Activated naive CD8-positive, alpha-beta T cell treated with anti-CD3 and anti-CD28 coated beads, Interleukin-2, amount 50 U/mL, for 24 hours (primary cell): ENCODE results near the gene FHOD3.
A peak's percentile ranks its signal among the peaks of the same experiment; 100 is the strongest.
"Not testable (repeated sequence)": the region's sequence is repeated elsewhere in the genome, so short reads cannot be mapped to it uniquely, and the experiment has no call there.

Experiments
- ATAC-seq: fragments of 150-1000 bp; cut with Tn5 transposase; one replicate; pipeline ENCODE4 v1.10.0; 2021
- DNase-seq: peaks from one replicate; pipeline ENCODE4 v3.0.0; 2021
- H3K27ac Mint-ChIP-seq: one replicate; pipeline ENCODE4 v1.8.0; 2021; ENCODE audit warnings: mild to moderate bottlenecking, mixed read lengths
- H3K27me3 Mint-ChIP-seq: one replicate; pipeline ENCODE4 v1.8.0; 2021; ENCODE audit warnings: mixed read lengths
- H3K36me3 Mint-ChIP-seq: one replicate; pipeline ENCODE4 v1.8.0; 2021; ENCODE audit warnings: low read depth, mixed read lengths
- H3K4me1 Mint-ChIP-seq: one replicate; pipeline ENCODE4 v1.8.0; 2021; ENCODE audit warnings: mixed read lengths
- H3K4me3 Mint-ChIP-seq: one replicate; pipeline ENCODE4 v1.8.0; 2021; ENCODE audit warnings: mild to moderate bottlenecking, moderate library complexity, mixed read lengths
- H3K9me3 Mint-ChIP-seq: one replicate; pipeline ENCODE4 v1.8.0; 2021; ENCODE audit warnings: mixed read lengths

The FHOD3 gene

GRCh38 chr18:36783792-36784191 lies 486.3 kb downstream of the FHOD3 start:
- Mint-ChIP-seq H3K4me3 (no peak overlapping the region), H3K27me3 (no peaks in the 10 kb centered on the region), H3K27ac (no peak overlapping the region), H3K36me3 (peaks cover 9% of the 10 kb centered on the region), H3K4me1 (no peaks in the 10 kb centered on the region), H3K9me3 (no peaks in the 10 kb centered on the region)
- DNase-seq (no peak), ATAC-seq (no peak)

GRCh38 chr18:36786686-36787085 lies 489.2 kb downstream of the FHOD3 start:
- DNase-seq (no peak), ATAC-seq (no peak)
- Mint-ChIP-seq H3K27ac (no peak overlapping the region), H3K27me3 (no peaks in the 10 kb centered on the region), H3K4me1 (no peaks in the 10 kb centered on the region), H3K4me3 (no peak overlapping the region), H3K9me3 (peaks cover 4% of the 10 kb centered on the region), H3K36me3 (peaks cover 29% of the 10 kb centered on the region)

DNA sequence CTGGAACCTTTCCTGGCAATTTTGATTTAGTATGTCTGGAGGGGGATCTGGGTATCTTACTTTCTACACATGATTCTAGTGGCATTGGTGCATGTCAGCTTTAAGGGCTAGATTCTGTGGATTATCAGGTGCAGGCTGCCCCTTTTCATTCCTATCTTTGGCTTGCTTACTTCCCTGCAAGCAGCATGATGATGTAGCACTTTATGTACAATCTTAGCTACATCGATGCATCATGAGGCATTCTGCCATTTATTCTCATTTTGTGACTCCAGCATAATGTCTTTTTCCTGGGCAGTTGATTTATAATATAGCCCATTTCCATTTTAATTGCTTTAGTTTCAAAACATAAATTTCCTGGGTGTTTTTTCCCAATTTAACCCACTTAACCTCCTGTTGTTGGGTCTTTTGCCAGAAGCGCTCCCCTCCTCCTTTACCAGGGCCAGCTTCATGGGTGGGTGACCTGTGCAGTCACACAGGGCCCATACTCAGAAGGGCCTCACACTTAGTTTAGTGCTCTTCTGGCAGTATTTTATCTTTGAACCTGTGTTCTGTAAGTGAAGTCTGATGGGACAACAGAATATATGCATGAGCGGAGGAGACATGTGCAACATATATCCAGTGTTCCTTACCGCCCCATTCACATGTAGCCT lies 495.2 kb downstream of the FHOD3 start:
- Mint-ChIP-seq H3K9me3 (peaks cover 4% of the 10 kb centered on the region), H3K27ac (no peak overlapping the region), H3K4me3 (no peak overlapping the region), H3K4me1 (no peaks in the 10 kb centered on the region), H3K36me3 (peaks cover 61% of the 10 kb centered on the region), H3K27me3 (no peaks in the 10 kb centered on the region)
- DNase-seq = no peak
- no peak for ATAC-seq

GRCh38 chr18:36798738-36799473 lies 501.4 kb downstream of the FHOD3 start:
- Mint-ChIP-seq H3K4me3 (no peak overlapping the region), H3K27ac (no peak overlapping the region), H3K4me1 (no peaks in the 10 kb centered on the region), H3K36me3 (peaks cover 54% of the 10 kb centered on the region), H3K27me3 (no peaks in the 10 kb centered on the region), H3K9me3 (no peaks in the 10 kb centered on the region)
- DNase-seq (no peak), ATAC-seq (no peak)

- H3K36me3 Mint-ChIP-seq = peaks cover 51% of the 10 kb centered on the region
- no peak for ATAC-seq
- H3K4me1 Mint-ChIP-seq = peaks cover 3% of the 10 kb centered on the region
Observed at GRCh38 chr18:36805105-36805504, 507.6 kb downstream of the FHOD3 start.

GRCh38 chr18:36808681-36809080 lies 511.2 kb downstream of the FHOD3 start:
- Mint-ChIP-seq H3K9me3 (no peaks in the 10 kb centered on the region), H3K27ac (no peak overlapping the region), H3K4me3 (no peak overlapping the region), H3K27me3 (no peaks in the 10 kb centered on the region), H3K4me1 (peaks cover 3% of the 10 kb centered on the region), H3K36me3 (peaks cover 27% of the 10 kb centered on the region)
- DNase-seq (no peak), ATAC-seq (no peak)

More at GRCh38 chr18:36805105-36805504, 507.6 kb downstream of the FHOD3 start:
- Mint-ChIP-seq H3K4me3 (no peak overlapping the region), H3K27me3 (no peaks in the 10 kb centered on the region), H3K27ac (no peak overlapping the region), H3K9me3 (no peaks in the 10 kb centered on the region)
- no peak for DNase-seq

GRCh38 chr18:36809590-36810381 lies 512.3 kb downstream of the FHOD3 start:
- peak; percentile 8 for DNase-seq
- H3K4me3 Mint-ChIP-seq = no peak overlapping the region
- H3K4me1 Mint-ChIP-seq = peaks cover 3% of the 10 kb centered on the region
- H3K27ac Mint-ChIP-seq = no peak overlapping the region
- ATAC-seq = peak; percentile 80
- no peaks in the 10 kb centered on the region for H3K9me3 Mint-ChIP-seq
- H3K27me3 Mint-ChIP-seq = no peaks in the 10 kb centered on the region
- peaks cover 18% of the 10 kb centered on the region for H3K36me3 Mint-ChIP-seq

- ATAC-seq (no peak), DNase-seq (no peak)
- H3K9me3 Mint-ChIP-seq = no peaks in the 10 kb centered on the region
- peaks cover 3% of the 10 kb centered on the region for H3K4me1 Mint-ChIP-seq
- no peak overlapping the region for H3K4me3 Mint-ChIP-seq
- H3K27me3 Mint-ChIP-seq = no peaks in the 10 kb centered on the region
- no peak overlapping the region for H3K27ac Mint-ChIP-seq
- H3K36me3 Mint-ChIP-seq = peaks cover 6% of the 10 kb centered on the region
Observed at GRCh38 chr18:36811430-36811829, 513.9 kb downstream of the FHOD3 start.

DNA sequence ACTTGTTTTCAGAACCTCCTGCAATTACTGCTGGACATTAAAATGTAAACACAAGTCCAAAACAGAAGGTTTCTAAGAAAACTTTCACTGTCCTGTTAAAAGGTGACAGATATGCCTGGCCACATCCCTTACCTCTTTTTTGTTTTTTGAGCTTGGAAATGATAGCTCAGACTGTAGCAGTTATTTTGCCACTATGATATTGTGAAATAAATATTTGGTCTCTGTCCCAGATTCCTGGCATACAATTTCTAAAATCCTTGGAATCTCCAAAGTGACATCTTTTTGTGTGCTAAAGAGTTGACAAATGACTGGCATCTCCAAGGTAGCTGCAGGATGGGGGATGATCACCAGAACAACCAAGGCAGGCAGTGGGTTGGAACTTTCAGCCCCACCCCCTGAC lies 514.4 kb downstream of the FHOD3 start:
- Mint-ChIP-seq H3K9me3 (no peaks in the 10 kb centered on the region), H3K36me3 (peaks cover 5% of the 10 kb centered on the region), H3K4me1 (peaks cover 3% of the 10 kb centered on the region), H3K27me3 (no peaks in the 10 kb centered on the region), H3K4me3 (no peak overlapping the region), H3K27ac (no peak overlapping the region)
- ATAC-seq (no peak), DNase-seq (no peak)

GRCh38 chr18:36812678-36813077 lies 515.2 kb downstream of the FHOD3 start:
- DNase-seq = no peak
- ATAC-seq = no peak
- Mint-ChIP-seq H3K4me3 (no peak overlapping the region), H3K9me3 (no peaks in the 10 kb centered on the region), H3K36me3 (peaks cover 7% of the 10 kb centered on the region), H3K27ac (no peak overlapping the region), H3K4me1 (peaks cover 3% of the 10 kb centered on the region), H3K27me3 (no peaks in the 10 kb centered on the region)

DNA sequence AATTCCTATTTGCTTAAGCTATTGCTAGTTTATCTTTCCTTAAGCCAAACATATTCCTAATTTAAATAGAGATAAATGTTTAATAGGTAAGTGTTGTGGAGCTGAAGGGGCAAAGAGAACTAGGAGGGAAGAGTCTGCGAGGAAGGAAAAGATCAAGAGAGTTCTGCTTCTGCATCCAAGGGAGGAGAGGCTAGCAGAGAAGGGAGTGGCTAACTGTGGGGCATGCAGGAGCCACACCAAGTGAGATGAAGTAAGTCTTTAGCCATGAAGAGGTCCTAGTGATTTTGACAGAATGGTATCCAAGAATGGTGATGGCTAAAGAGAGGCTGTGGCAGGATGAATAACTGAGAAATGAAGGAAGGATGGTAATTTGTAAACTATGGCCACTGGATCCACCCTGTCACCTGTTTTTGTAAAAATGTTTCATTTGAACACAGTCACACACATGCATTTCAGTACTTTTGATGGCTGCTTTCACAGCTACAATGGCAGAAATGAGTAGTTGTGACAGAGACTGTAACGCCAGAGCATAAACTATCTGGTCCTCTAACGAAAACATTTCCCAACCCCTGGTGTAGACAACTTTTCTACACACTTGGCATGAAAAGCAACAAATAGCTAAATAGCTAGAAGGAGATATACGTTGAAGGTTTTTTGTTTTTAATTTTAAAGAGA lies 515.7 kb downstream of the FHOD3 start:
- no peak overlapping the region for H3K27ac Mint-ChIP-seq
- H3K4me3 Mint-ChIP-seq = no peak overlapping the region
- ATAC-seq (no peak), DNase-seq (no peak)
- H3K4me1 Mint-ChIP-seq = peaks cover 3% of the 10 kb centered on the region
- H3K36me3 Mint-ChIP-seq = peaks cover 12% of the 10 kb centered on the region
- H3K27me3 Mint-ChIP-seq = no peaks in the 10 kb centered on the region
- H3K9me3 Mint-ChIP-seq = no peaks in the 10 kb centered on the region

- Mint-ChIP-seq H3K4me3 (no peak overlapping the region), H3K27ac (no peak overlapping the region)
- no peak for ATAC-seq
Observed at GRCh38 chr18:36813824-36814223, 516.3 kb downstream of the FHOD3 start.

GRCh38 chr18:36814994-36815393 lies 517.5 kb downstream of the FHOD3 start:
- no peak for ATAC-seq

More at GRCh38 chr18:36813824-36814223, 516.3 kb downstream of the FHOD3 start:
- peaks cover 3% of the 10 kb centered on the region for H3K4me1 Mint-ChIP-seq
- no peak for DNase-seq
- H3K9me3 Mint-ChIP-seq = no peaks in the 10 kb centered on the region
- H3K36me3 Mint-ChIP-seq = peaks cover 14% of the 10 kb centered on the region
- no peaks in the 10 kb centered on the region for H3K27me3 Mint-ChIP-seq

GRCh38 chr18:36816096-36816495 lies 518.6 kb downstream of the FHOD3 start:
- H3K27ac Mint-ChIP-seq, H3K27me3 Mint-ChIP-seq: not testable (repeated sequence)

More at GRCh38 chr18:36814994-36815393, 517.5 kb downstream of the FHOD3 start:
- DNase-seq = no peak
- Mint-ChIP-seq H3K27ac (no peak overlapping the region), H3K27me3 (no peaks in the 10 kb centered on the region), H3K4me1 (no peaks in the 10 kb centered on the region), H3K9me3 (no peaks in the 10 kb centered on the region), H3K4me3 (no peak overlapping the region), H3K36me3 (peaks cover 14% of the 10 kb centered on the region)

More at GRCh38 chr18:36816096-36816495, 518.6 kb downstream of the FHOD3 start:
- H3K9me3 Mint-ChIP-seq, DNase-seq, ATAC-seq, H3K4me1 Mint-ChIP-seq, H3K4me3 Mint-ChIP-seq: not testable (repeated sequence)
- H3K36me3 Mint-ChIP-seq = peaks cover 18% of the 10 kb centered on the region
